Esophagus muscularis mucosa (tissue), 4 donors: ENCODE measurements around the gene MMS22L. TPM values are rescaled to one million over a fixed set of nuclear protein-coding genes. Genes with fewer than 3 reads are reported as not detected.
"Not testable (repeated sequence)": the region's sequence is repeated elsewhere in the genome, so short reads cannot be mapped to it uniquely, and the experiment has no call there.

ENCODE experiments used
- DNase-seq: peaks from one replicate; pipeline ENCODE4 v3.0.0-alpha.2; 2017; ENCODE audit errors: extremely low spot score
- H3K27ac ChIP-seq, 4 donors: fragments of 200-600 bp; sonication (generic); replicated peaks in 1 of 4; 1 replicate in 3 of 4; 2 replicates in 1 of 4; pipeline ENCODE4 v1.5.1; 2016 to 2019; ENCODE audit warnings: mild to moderate bottlenecking in 1 of 4
- H3K27me3 ChIP-seq, 4 donors: fragments of 200-600 bp; sonication (generic); one replicate each; pipeline versions ENCODE4 v1.5.1 to v1.6.0; 2016 to 2019
- H3K36me3 ChIP-seq, 4 donors: fragments of 200-600 bp; sonication (generic); one replicate each; pipeline ENCODE4 v1.5.1; 2016 to 2019
- H3K4me1 ChIP-seq, 4 donors: fragments of 200-600 bp; sonication (generic); one replicate each; pipeline ENCODE4 v1.5.1; 2016 to 2019
- H3K4me3 ChIP-seq, 4 donors: fragments of 200-600 bp; sonication (generic); 1 replicate in 2 of 4; 2 replicates in 2 of 4; pipeline ENCODE4 v1.5.1; 2016 to 2019; ENCODE audit warnings: mild to moderate bottlenecking in 4 of 4, moderate library complexity in 1 of 4
- H3K9me3 ChIP-seq, 4 donors: fragments of 200-600 bp; sonication (generic); 1 replicate in 3 of 4; 2 replicates in 1 of 4; pipeline ENCODE4 v1.5.1; 2016 to 2019
- CTCF ChIP-seq, 3 experiments: fragments of 200-600 bp in 2 of 3; fragments of 450-650 bp in 1 of 3; sonication (generic) in 2 of 3; IDR thresholded peaks; one replicate each; pipeline ENCODE4 v1.5.1; 2017 to 2019; ENCODE audit warnings: antibody characterized with exemption in 3 of 3, mild to moderate bottlenecking in 2 of 3, moderate library complexity in 1 of 3
- EP300 ChIP-seq: sonication (generic); formaldehyde crosslinking; IDR thresholded peaks from one replicate; pipeline ENCODE4 v1.6.1; 2017; ENCODE audit warnings: antibody characterized with exemption
- POLR2A ChIP-seq: fragments of 450-650 bp; IDR thresholded peaks from one replicate; pipeline ENCODE4 v1.6.1; 2017; ENCODE audit warnings: antibody characterized with exemption, moderate library complexity, mild to moderate bottlenecking, low read depth
- POLR2AphosphoS5 ChIP-seq, 2 donors: sonication (generic); formaldehyde crosslinking; IDR thresholded peaks; one replicate each; pipeline ENCODE4 v1.6.1; 2017; ENCODE audit warnings: antibody characterized with exemption in 2 of 2
- WGBS: methylation state at CpG from one replicate; pipeline ENCODE4 v1.1.5; 2018; 5-methylcytosine and 5-hydroxymethylcytosine counted together
- intact Hi-C: fragments of 100-400 bp; cut with DNase I; formaldehyde crosslinking; loops from one replicate; pipeline ENCODE4 v1.15.1; 2023
- total RNA-seq, 4 donors: library from RNA; depleted of rRNA; stranded (reverse); fragments of >200 nt; gene quantifications; one replicate each; pipeline versions ENCODE4 v1.1.0 to v1.2.1, GENCODE V29; 2016

MMS22L gene
- total RNA-seq, 4 donors from 2014 or later, result 2.8 to 5.5 (median 4.0) TPM

GRCh38 chr6:97176468-97176867 lies 106.5 kb downstream of the MMS22L start:
- Histone ChIP-seq H3K9me3 (no peaks in the 10 kb centered on the region), H3K36me3 (peaks cover 0 to 15% (median 4%) of the 10 kb centered on the region in 4 donors), H3K27ac (no peak overlapping the region), H3K27me3 (no peaks in the 10 kb centered on the region), H3K4me3 (no peak overlapping the region), H3K4me1 (no peaks in the 10 kb centered on the region)
- 66% methylated on average over 2 of the region's 2 CpGs for WGBS
- no peak for DNase-seq
- intact Hi-C loops, result no loop called here
- no peak for TF ChIP-seq POLR2A
- no peak for TF ChIP-seq POLR2AphosphoS5 (IDR thresholded peaks at IDR 0.05)
- TF ChIP-seq CTCF (IDR thresholded peaks at IDR 0.05), result no peak
- TF ChIP-seq EP300, result no peak

GRCh38 chr6:97175806-97176205 lies 107.2 kb downstream of the MMS22L start:
- H3K27ac ChIP-seq, result no peak overlapping the region
- intact Hi-C loops, result no loop called here
- H3K9me3 ChIP-seq, result no peaks in the 10 kb centered on the region
- H3K27me3 ChIP-seq, result no peaks in the 10 kb centered on the region
- H3K4me3 ChIP-seq, result no peak overlapping the region
- WGBS, result 93% methylated on average over 4 of the region's 4 CpGs
- H3K4me1 ChIP-seq, result no peaks in the 10 kb centered on the region
- TF ChIP-seq POLR2A (no peak), POLR2AphosphoS5 (IDR thresholded peaks at IDR 0.05) (no peak), CTCF (IDR thresholded peaks at IDR 0.05) (no peak), EP300 (no peak)
- peaks cover 0 to 15% (median 4%) of the 10 kb centered on the region in 4 donors for H3K36me3 ChIP-seq
- DNase-seq, result no peak

GRCh38 chr6:97174471-97174870 lies 108.5 kb downstream of the MMS22L start:
- no peak for TF ChIP-seq EP300
- no peak for TF ChIP-seq CTCF (IDR thresholded peaks at IDR 0.05)
- no peak for TF ChIP-seq POLR2AphosphoS5 (IDR thresholded peaks at IDR 0.05)
- TF ChIP-seq POLR2A, result no peak
- Histone ChIP-seq H3K9me3 (no peaks in the 10 kb centered on the region), H3K27ac (no peak overlapping the region), H3K4me1 (no peaks in the 10 kb centered on the region), H3K36me3 (peaks cover 0 to 15% (median 4%) of the 10 kb centered on the region in 4 donors), H3K27me3 (no peaks in the 10 kb centered on the region), H3K4me3 (no peak overlapping the region)
- WGBS, result 100% methylated on average over 2 of the region's 2 CpGs
- intact Hi-C loops, result no loop called here
- no peak for DNase-seq

- DNase-seq, result no peak
- Histone ChIP-seq H3K4me1 (no peaks in the 10 kb centered on the region), H3K27me3 (no peaks in the 10 kb centered on the region), H3K4me3 (no peak overlapping the region), H3K36me3 (peaks cover 0 to 19% (median 6%) of the 10 kb centered on the region in 4 donors), H3K27ac (no peak overlapping the region), H3K9me3 (no peaks in the 10 kb centered on the region)
- intact Hi-C loops, result no loop called here
- TF ChIP-seq POLR2AphosphoS5 (IDR thresholded peaks at IDR 0.05) (no peak), EP300 (no peak)
Observed at GRCh38 chr6:97160280-97160679, 122.7 kb downstream of the MMS22L start.

- DNase-seq, H3K9me3 ChIP-seq, H3K27ac ChIP-seq, H3K27me3 ChIP-seq, intact Hi-C loops, H3K4me1 ChIP-seq, H3K4me3 ChIP-seq: not testable (repeated sequence)
- WGBS, result 96% methylated on average over 5 of the region's 5 CpGs
- H3K36me3 ChIP-seq, result peaks cover 0 to 10% (median 0%) of the 10 kb centered on the region in 4 donors
Observed at GRCh38 chr6:97155447-97155846, 127.6 kb downstream of the MMS22L start.

- intact Hi-C loops, result no loop called here
- Histone ChIP-seq H3K27ac (no peak overlapping the region), H3K36me3 (peaks cover 0 to 7% (median 0%) of the 10 kb centered on the region in 4 donors), H3K9me3 (no peaks in the 10 kb centered on the region), H3K4me1 (no peaks in the 10 kb centered on the region), H3K4me3 (no peak overlapping the region), H3K27me3 (no peaks in the 10 kb centered on the region)
- no peak for TF ChIP-seq CTCF (IDR thresholded peaks at IDR 0.05)
- no peak for TF ChIP-seq EP300
- TF ChIP-seq POLR2A, result no peak
- TF ChIP-seq POLR2AphosphoS5 (IDR thresholded peaks at IDR 0.05), result no peak
- no peak for DNase-seq
- 96% methylated on average over 3 of the region's 3 CpGs for WGBS
Observed at GRCh38 chr6:97154015-97154414, 129.0 kb downstream of the MMS22L start.
